HG03103 (cell line): ENCODE data around the gene XPO5.
A peak's percentile ranks its signal among the peaks of the same experiment; 100 is the strongest.
"Not testable (repeated sequence)": the region's sequence is repeated elsewhere in the genome, so short reads cannot be mapped to it uniquely, and the experiment has no call there.

Experiments
- ATAC-seq: cut with Tn5 transposase; IDR thresholded peaks from one replicate; pipeline ENCODE4 v1.9.1; 2021; ENCODE audit warnings: low read depth; ENCODE audit not compliant: unreplicated experiment

The XPO5 gene

DNA sequence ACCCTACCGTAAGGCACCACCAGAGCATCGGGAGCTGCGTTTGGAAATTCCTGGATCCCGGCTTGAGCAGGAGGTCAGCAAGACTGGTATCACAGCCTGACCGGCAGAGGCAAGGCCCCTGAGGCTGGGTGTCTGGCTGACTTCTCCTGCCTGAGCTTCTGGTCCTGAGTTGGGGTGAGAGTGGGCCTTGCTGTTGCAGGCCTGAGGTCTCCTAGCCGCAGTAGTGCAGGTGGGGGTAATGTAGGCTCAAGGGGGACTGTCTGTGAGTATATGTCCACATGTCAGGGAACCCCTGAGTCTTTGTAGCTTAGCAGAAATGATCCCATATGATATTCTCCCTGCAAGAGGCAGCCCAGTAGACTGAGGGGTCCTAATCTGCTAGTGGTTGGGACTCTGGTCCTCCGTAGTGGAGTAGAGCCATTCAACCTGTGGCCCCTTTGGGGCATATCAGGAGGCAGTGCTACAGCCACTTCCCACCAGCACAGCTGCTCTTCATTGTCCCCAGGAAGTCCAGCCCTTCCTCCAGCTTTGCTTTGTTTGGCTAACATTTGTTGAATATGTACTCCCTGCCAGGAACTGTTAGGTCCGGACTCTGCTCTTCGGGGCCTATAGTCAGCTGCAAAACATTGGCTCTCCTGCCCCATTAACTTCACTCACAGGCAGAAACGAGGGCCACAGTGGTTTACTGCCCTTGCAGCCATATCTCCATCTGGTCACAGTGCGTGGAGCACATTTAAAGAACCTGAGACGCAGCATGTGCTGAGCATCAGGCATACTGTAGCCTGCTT, 76.6 kb downstream of the XPO5 start:
- no peak for ATAC-seq

DNA sequence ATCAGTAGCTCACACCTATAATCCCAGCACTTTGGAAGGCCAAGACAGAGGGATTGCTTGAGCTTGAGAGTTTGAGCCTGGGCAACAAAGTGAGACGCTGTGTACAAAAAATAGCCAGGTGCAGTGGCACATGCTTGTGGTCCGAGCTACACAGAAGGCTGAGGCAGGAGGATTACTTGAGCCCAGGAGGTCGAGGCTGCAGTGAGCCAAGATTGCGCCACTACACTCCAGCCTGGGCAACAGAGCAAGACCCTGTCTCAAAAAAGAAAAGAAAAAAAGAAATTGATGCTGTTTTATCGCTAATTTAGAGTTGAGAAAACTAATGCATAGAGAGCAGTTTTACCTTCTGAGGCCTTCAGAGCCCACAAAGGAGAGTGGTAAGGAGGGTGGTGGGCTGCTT, 77.5 kb downstream of the XPO5 start:
- not testable (repeated sequence) for ATAC-seq

DNA sequence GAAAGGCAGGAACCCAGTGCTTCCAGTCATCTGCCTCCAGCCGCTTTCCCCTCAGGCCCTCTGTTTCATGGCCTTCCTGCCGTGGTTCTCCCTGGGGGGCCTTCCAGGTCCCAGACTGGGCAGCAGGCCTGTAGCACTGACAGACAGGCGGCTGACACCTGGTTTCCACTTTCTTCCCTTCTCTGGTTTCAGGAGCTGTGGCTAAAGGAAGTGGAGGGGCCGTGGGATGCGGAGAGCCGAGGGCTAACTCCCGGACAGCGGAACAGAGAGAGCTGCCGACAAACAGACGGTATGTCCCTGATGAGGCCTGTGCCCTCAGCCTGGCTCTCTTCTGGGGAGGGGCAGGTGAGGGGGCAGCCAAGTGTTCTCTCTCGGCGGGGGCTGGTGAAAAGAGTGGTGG, 78.1 kb downstream of the XPO5 start:
- no peak for ATAC-seq

DNA sequence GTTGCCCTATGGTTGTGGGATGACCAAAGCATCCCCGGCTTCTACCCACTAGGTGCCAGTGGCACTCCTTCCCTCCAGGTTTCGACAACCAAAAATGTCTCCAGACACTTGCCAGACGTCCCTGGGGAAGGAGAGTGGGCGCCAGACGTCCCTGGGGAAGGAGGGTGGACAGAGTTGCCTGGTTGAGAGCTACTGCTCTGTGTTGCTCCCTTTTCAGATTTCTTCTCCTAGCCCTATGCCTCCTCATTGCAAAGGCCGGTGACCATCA, 78.8 kb downstream of the XPO5 start:
- ATAC-seq = no peak

DNA sequence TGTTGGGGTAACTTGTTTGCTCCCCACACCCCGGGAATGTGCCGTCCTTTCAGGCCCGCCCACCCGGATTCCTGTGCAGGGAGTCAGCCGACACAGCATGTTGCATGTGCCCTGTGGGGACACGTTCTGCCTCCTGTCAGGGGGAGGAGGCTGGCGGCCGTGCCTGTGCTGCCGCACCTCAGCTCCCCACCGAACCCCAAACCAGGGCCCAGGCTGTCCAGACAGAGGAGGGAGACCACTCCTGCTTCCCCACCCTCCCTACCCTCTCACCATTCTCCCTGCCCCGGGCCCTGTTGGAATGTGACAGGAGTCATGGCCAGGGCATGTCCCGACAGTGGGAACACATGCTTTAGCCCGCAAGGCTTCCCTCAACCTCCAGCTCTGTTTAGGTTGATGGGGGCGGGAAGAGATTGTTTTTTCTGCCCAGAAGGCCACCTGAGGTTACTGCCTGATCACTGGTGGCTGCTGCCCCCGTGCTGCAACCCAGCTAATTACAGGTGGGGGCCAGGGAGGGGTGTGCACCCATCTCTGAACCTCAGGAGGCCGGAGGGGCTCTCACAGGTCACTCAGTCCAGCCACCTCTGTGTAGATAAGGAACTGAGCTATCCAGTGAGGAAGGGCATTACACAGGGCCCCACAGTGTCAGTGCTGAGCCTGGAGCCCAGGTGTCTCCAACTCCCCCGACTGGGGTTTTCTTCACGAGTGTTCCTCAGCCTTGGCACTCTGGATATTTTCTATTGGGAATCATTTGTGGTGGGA, 79.3 kb downstream of the XPO5 start:
- ATAC-seq = no peak

DNA sequence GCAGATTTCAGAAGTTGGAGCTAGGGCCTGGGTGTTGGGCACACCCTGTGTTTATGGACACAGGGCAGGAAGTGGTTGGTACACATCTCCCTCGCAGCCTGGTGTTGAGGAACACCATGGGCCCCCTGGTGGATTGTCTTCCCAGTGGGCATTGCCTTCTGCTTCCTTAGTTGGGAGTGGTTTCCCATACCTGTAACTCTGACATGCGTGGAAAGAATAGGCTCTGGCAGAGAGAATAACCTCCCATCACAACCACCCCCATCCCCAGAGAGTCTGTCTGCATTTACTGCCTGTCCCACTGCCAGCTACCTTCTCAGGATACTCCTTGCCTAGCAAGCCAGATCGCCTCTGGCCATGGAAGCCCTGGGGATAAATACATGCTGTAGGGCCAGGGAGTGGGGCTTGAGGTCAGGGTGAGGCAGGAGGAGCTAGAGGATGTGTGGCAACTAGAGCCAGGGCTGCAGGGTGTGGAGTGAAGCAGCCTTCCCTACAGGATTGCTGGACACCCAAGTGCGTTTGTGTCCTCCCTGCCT, 80.4 kb downstream of the XPO5 start:
- no peak for ATAC-seq

DNA sequence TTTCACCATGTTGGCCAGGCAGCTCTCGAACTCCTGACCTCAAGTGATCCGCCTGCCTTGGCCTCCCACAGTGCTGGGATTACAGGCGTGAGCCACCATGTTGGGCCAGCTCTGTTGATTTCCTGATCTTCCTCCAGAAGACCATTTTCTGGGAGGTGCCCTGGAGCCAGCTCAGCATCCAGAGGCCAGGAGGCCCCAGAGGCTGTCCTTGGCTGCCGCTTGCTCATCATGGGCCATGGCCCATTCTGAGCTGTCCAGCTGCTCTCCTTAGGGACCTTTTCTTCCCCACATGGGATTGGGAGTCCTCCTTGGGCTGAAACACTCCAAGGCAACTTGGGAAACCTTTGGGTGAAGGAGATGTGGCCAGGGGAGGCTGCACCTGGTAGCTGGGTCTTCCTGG, 81.1 kb downstream of the XPO5 start:
- no peak for ATAC-seq

DNA sequence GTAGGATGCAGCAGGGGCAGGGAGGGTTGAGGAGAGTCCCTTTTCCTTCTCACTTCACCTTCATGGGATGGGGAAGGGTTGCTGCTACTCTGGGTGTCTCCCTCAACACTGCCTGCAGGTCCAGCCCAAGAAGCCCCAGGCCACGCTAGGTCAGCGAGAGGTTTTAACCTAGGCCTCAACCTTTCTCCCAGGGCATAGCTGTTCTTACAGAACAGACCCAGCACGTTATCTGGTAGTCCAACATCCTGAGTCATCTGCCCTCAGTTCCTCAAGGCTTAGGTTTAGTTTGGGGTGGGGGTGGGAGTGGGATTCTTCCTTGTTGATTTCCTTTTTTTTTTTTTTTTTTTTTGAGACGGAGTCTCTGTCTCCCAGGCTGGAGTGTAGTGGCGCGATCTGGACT, 81.5 kb downstream of the XPO5 start:
- ATAC-seq = no peak

DNA sequence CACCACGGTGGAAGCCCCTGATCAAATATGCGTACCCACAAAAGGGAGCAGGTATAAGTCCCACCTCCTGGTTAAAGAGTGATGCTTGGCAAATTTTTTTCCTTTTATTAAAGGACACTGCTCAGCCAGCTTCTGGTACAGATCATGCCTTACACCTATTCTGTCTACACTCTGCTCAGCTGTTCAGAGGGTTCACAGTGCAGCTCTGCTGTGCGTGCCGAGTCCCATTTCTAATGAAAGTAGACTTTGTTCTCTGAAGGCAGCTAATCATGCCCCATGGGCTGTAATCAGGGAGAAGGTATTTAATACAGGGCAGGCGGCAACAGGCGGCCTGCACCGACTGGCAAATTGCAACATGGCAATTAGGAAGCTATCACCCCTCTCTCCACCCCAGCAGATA, 82.0 kb downstream of the XPO5 start:
- no peak for ATAC-seq

DNA sequence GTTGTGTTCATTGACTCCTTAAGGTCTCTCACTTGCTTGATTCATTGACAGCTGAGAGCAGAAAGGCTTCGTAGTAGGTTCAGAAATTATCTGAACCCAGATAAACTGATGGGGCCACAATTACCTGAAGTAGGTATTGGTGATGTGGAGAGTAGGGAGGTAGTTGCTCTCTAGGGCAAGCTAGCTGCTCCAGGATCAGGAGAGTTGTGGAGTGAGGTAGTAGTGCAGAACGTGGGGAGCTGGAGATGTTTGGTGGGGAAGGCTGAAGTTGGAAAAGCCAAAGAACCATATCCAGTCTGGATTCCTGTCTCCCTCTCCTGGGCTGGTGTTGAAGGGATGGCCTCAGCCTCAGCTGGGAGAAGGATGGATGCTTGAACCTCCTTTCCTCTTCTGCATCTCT, 82.6 kb downstream of the XPO5 start:
- ATAC-seq = no peak

DNA sequence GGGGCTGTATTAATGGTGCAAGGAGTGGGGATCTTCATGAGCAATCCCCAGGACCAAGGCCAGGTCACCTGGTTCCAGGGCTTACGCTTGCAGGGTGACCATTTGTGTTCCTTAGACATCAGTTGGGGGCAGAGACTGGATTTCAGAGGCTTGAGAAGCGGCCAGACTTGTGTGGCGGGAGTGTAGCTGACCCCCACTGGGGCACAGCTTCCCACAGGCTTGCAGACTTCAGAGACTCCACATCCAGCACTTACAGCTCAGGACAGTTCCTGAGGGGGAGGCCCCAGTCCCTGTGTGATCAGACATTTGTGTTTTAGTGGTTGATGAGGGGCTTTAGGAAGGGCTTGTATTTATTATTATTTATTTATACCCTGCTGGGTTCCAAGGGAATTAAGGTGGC, 83.2 kb downstream of the XPO5 start:
- ATAC-seq = no peak

DNA sequence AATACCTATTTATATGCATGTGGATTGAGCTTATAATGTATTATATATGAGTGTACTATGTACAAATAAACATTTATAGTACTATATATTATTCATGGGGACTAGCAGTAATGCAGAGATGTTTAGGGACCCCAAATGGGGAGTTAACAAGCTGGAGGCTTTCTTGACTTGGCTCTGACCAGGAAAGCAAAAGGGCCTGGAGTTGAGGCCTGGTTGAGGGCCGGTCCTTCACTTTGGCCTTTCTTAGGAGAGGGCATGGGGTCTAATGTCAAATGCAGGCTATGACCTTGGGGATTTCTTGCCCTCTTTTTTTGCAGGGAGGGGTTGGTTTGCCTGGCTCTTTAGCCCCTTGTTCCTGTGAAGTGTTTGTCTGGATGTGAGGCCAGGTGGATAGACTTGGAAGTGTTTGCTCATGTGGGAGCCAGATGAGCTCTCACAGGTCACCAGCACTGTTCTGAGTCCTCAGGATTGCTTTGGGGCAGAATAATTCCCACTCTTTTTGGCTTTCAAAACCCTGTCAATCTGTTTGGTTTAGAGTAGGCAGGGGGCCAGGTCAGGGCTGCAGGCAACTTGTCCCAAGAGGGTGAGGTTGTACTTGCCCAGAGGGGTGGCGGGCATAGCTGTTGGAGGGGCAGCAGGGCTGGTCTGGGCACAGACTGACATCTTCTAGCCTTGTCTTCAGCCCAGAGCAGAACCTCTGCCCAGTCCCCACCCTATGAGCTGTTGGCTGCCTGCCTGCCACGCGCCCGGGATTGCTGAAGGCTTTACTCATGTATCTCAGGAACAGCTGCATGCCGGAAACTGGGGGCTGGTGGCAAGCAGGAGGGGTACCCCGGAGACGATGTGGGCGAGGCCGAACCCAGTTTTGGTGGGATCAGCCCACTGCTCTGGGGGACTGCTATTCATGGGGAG, 83.8 kb downstream of the XPO5 start:
- ATAC-seq = no peak

DNA sequence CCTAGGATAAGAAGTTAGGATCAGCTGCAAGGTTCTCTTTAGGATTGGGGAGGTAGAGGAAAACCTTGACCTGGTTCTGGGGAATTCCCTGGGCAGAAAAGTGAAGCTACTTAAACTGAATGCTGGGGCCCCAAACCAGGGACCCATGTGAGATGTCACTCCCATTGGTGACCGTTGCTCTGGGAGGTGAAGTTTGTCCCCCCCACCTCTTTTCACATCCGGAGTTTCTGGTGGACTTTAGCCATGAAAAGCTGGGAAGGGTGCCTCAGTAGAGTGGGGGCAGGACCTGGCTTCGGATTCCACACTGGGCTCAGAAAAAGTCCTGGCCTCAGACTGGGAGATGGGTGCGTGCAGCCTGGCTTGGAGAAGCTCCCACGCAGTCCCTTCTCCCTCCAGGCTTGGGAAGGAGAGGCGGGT, 85.3 kb downstream of the XPO5 start:
- no peak for ATAC-seq

DNA sequence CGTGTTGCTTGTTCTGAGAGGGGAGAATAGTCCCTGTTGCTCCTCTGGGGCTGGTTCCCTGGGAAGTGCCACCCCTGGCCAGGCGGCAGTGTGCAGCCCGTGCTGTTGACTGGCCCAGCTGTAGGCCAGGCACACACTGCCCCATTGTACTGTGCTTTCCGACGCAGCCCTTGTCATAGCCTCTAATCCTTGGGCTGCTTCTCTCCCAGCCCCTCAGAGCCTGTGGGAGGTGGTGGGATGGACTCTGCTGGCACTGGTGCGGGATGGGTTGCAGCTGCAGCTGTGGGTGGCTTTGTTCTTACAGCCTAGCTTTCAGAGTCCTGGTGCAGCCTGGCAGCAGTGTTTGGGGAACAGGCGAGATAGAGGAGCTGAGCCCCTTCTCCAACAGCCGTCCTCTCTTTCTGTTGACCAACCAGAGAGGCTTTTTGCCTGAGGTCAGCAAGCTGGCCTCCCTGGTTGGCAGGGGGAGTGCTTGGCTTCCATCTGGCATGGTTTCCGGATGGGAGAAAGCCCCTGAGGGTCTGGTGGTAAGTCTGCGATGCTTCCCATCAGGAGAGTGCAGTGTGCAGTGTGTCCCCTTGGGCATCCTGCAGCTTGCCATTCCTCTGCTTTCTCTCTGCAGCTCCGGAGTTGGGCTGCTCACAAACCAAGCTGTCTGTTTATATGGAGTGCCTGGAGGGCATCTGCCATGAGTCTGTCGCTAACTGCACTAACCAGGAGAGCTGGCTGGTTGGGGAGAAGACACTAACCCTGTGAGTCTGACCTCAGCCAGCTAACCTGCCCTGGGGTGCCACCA, 86.4 kb downstream of the XPO5 start:
- ATAC-seq = no peak

DNA sequence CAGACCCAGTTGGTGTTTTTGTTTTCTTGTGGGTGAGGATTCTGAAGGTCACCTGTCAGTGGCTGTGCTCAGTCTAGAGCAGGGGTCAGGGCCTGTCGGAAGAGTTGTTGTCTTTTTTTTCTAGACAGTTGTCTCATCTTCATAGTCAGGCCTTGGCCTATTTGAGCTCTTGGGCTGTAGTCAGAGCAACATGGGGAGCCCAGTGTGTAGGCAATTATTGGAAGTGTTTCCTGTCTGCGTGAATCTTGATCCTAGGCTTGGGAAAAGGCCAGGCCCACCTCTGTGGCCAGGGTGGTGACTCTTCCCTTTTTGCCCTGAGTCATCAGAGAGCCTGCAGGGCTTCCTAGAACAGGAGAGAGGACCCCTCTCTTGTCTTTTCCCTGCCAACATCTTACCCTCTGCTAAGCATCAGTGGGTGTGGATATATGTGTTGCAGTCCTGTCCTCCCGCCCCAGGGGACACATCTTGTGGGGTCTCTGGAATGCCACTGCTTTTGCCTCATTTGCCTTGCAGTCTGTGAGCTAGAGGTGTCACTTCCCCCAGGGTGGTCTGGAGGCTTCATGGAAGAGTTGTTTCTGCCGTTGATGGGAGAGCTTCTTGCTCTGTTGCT, 87.1 kb downstream of the XPO5 start:
- ATAC-seq = no peak

DNA sequence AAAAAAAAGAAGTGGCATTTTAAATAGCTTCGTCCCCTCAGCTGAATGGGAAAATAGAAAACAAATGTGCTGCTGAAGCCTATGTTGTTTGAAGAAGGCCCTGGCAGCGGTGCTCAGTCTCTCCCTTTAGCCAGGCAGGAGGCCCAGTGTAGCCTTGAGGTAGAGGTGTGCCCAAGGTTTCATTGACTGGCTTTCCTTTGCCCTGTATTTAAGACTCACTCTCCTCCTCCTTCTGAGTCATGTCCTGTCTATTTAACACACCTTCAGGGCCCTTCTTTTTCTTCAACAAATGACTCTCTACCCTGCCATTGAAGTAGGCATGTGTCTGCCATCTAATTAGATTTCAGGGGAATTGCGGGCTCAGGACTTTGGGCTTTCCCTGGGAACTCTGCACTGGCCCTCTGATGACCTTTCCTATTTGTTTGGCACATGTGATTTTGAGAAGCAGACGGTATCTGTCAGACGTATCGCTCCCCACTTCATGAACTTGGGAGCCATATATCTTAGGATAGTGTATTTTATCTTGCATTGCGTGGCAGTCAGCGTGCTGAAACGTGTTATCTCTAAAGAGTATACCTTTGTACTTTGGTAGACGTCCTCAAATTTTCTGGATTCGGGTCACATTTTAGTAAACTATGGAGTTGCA, 94.1 kb downstream of the XPO5 start:
- no peak for ATAC-seq

DNA sequence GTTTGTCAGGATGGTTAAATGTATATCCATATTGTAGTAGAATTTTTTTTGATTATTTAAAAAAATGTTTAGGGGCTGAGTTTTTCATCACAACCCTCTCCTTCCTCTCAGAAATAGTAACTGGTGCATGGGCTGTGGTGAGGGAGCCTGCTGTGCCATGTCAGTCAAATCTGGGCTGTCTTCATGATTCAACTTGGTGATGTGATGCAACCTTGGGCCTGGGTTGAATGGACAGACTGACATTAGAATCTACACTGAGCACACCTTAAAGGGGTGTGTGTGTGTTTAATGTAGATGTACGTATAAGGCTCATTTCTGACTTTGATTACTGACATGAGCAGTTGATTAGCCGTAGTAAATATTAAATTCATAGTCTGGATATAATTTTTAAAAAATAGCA, 94.8 kb downstream of the XPO5 start:
- ATAC-seq = no peak

DNA sequence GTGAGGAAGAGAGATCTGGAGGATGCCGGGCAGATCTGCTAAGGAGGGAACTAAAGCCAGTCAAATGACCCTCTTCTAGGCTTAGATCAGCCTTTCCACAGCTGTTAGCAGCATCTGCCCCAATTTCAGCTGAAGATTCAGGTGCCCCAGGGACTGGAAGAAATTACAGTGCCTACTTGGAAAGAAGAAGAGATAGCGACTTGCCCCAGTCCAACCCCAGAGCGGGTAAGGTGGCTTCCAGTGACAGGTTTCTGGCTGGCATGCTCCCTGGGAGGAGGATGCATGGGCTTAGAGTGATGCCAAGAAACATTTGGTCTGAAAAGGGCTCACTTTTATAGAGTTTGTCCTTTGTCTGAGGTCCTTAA, 97.8 kb downstream of the XPO5 start:
- ATAC-seq = no peak

DNA sequence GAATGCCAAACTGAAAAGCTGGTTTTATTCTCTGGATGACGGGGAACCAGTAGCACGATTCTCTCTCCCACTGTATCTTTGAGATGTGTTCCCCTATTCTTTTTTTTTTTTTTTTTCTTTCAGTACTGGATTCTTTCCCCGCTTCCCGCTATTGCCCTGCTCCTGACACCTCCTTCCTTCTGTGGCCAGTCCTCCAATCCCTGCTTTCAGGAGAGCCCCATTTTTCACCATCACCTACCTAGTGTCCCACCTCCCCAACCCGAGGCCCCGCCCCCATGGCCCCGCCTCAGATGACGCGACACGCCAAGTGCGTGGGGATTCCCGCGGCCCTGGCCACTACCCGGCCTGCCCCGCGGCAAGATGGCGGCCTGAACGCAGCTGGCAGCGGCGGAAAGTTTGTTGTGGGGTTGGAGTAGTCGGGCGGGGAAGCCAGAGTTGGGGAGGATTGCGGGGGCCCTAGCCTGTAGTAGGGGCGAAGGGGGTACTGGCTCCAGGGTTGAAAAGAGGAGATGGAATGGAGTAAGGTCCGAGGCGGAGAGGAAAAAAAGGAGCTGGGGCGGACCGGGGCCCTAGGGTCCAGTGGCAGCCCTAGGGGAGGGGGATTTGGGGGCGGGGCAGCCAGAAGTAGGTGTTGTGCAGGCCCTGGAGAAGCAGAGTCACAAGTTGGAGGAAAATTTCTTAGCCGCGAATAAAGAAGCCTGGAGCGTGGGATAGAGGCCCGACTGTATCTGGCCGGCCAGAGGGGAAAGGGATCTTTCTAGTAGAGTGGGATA, 98.4 kb downstream of the XPO5 start, which contains the start of gene TJAP1:
Gene TJAP1, plus strand, starts transcription at position 336 of the 773 bp plus-strand sequence. CDS start 21,432 bp downstream, outside the sequence.
- ATAC-seq = peak; percentile 99
